Erythroblast (primary cell): Measurements from ENCODE around the gene MEF2C.

Experiments used
- GATA1 ChIP-seq: IDR thresholded peaks from 2 replicates; pipeline ENCODE4 v1.6.1; 2011; ENCODE audit warnings: low read depth, mild to moderate bottlenecking, control low read depth, low read length, moderate library complexity
- POLR2A ChIP-seq: IDR thresholded peaks from 2 replicates; pipeline ENCODE4 v1.6.1; 2011; ENCODE audit warnings: mild to moderate bottlenecking, low read length

GRCh38 chr5:88819301-88819999 is 63.5 kb downstream of the MEF2C start:
- TF ChIP-seq POLR2A (no peak), GATA1 (no peak)
